HCT116 (cell line): ENCODE measurements around the gene TMEM135. TPM values are rescaled to one million over a fixed set of nuclear protein-coding genes. Genes with fewer than 3 reads are reported as not detected.
"Not testable (repeated sequence)": the region's sequence is repeated elsewhere in the genome, so short reads cannot be mapped to it uniquely, and the experiment has no call there.

Experiments
- ATAC-seq: fragments of 200-7000 bp; cut with Tn5 transposase; 2 replicates; pipeline ENCODE4 v1.9.1; 2020; ENCODE audit warnings: mild to moderate bottlenecking, moderate library complexity
- BruUV-seq: library from RNA; stranded (reverse); fragments of 400-500 nt; replicated peaks from 2 replicates; lab custom pipeline; 2021; lab: Mats Ljungman, UMichigan
- CTCF ChIA-PET: fragments of 300-600 bp; sonication (Branson Sonifier 250); formaldehyde crosslinking; loops from one replicate; lab custom pipeline; 2021; ENCODE audit warnings: antibody characterized with exemption; lab: Charles Lee
- POLR2A ChIA-PET: fragments of 300-600, 350-600 bp; sonication (Branson Sonifier 250); formaldehyde crosslinking; loops from one replicate; lab custom pipeline; 2021; ENCODE audit warnings: antibody characterized with exemption; lab: Charles Lee
- RAD21 ChIA-PET, 2 experiments: fragments of 300-600 bp; sonication (Branson Sonifier 250); formaldehyde crosslinking; loops; one replicate each; lab custom pipeline; 2023; ENCODE audit warnings: low total read pairs in 2 of 2; ENCODE audit not compliant: uncharacterized antibody in 2 of 2, unreplicated experiment in 2 of 2, low non-redundant PET in 1 of 2; lab: Charles Lee
- DNase-seq: peaks from one replicate; pipeline ENCODE4 v3.0.0-alpha.2; 2010; ENCODE audit warnings: low read depth, low spot score
- H2AFZ ChIP-seq: fragments of 200-600 bp; shearing (Covaris generic), sonication (generic); 2 replicates; pipeline ENCODE4 v1.6.1; 2017; ENCODE audit warnings: low read depth, mixed run types, mixed read lengths, antibody characterized with exemption, low read length; ENCODE audit not compliant: poor library complexity, severe bottlenecking
- H3K27ac ChIP-seq: 2 replicates; pipeline ENCODE4 v1.5.1; 2012; ENCODE audit warnings: low read depth, low read length
- H3K27me3 ChIP-seq: fragments of 200-600 bp; sonication (generic); 2 replicates; pipeline ENCODE4 v1.6.1; 2016; ENCODE audit warnings: mixed run types, low read length, mixed read lengths; ENCODE audit not compliant: insufficient read depth
- H3K36me3 ChIP-seq, 2 experiments: fragments of 200-500 bp in 1 of 2; fragments of 200-600 bp in 1 of 2; sonication (Bioruptor generic) in 1 of 2; sonication (generic) in 1 of 2; 2 replicates each; pipeline versions ENCODE4 v1.5.1 to v1.6.1; 2014 to 2016; ENCODE audit warnings: low read length in 2 of 2, inconsistent platforms in 1 of 2, mixed read lengths in 1 of 2, mixed run types in 1 of 2; ENCODE audit not compliant: insufficient read depth in 2 of 2, control insufficient read depth in 1 of 2
- H3K4me1 ChIP-seq, 2 experiments: fragments of 200-600 bp in 1 of 2; sonication (generic) in 1 of 2; 2 replicates each; pipeline versions ENCODE4 v1.5.1 to v1.6.1; 2012 to 2017; ENCODE audit warnings: low read length in 2 of 2, inconsistent platforms in 1 of 2, mild to moderate bottlenecking in 1 of 2, mixed read lengths in 1 of 2, mixed run types in 1 of 2, moderate library complexity in 1 of 2; ENCODE audit not compliant: insufficient read depth in 2 of 2, control insufficient read depth in 1 of 2
- H3K4me2 ChIP-seq: fragments of 200-600 bp; sonication (generic); 2 replicates; pipeline ENCODE4 v1.6.1; 2017; ENCODE audit warnings: mixed run types, low read length, mixed read lengths
- H3K4me3 ChIP-seq, 2 experiments: fragments of 200-600 bp in 1 of 2; sonication (generic) in 1 of 2; replicated peaks in 1 of 2; 2 replicates each; pipeline ENCODE4 v1.5.1; 2011 to 2016; ENCODE audit warnings: low read length in 2 of 2, control low read depth in 1 of 2, low read depth in 1 of 2, mild to moderate bottlenecking in 1 of 2, mixed read lengths in 1 of 2, mixed run types in 1 of 2
- H3K79me2 ChIP-seq: fragments of 200-600 bp; sonication (generic); 2 replicates; pipeline ENCODE4 v1.6.1; 2017; ENCODE audit warnings: mild to moderate bottlenecking, mixed run types, low read length, moderate library complexity, mixed read lengths; ENCODE audit not compliant: insufficient read depth
- H3K9ac ChIP-seq: fragments of 200-600 bp; sonication (generic); 2 replicates; pipeline ENCODE4 v1.6.1; 2016; ENCODE audit warnings: low read length, mixed read lengths
- H3K9me2 ChIP-seq: fragments of 200-600 bp; sonication (generic), shearing (Covaris generic); 2 replicates; pipeline ENCODE4 v1.6.1; 2017; ENCODE audit warnings: mixed run types, mild to moderate bottlenecking, moderate library complexity; ENCODE audit not compliant: insufficient read depth
- H3K9me3 ChIP-seq, 2 experiments: fragments of 200-500 bp in 1 of 2; fragments of 200-600 bp in 1 of 2; sonication (Bioruptor generic) in 1 of 2; sonication (generic) in 1 of 2; 2 replicates each; pipeline ENCODE4 v1.6.1; 2014 to 2017; ENCODE audit warnings: low read length in 2 of 2, mixed read lengths in 2 of 2, inconsistent platforms in 1 of 2, low read depth in 1 of 2, mild to moderate bottlenecking in 1 of 2, mixed run types in 1 of 2, moderate library complexity in 1 of 2; ENCODE audit not compliant: control insufficient read depth in 1 of 2, insufficient read depth in 1 of 2
- H4K20me1 ChIP-seq: fragments of 200-600 bp; sonication (generic), shearing (Covaris generic); 2 replicates; pipeline ENCODE4 v1.6.1; 2017; ENCODE audit warnings: mixed run types, mild to moderate bottlenecking, moderate library complexity; ENCODE audit not compliant: insufficient read depth
- CEBPB ChIP-seq: IDR thresholded peaks from 2 replicates; pipeline ENCODE4 v1.6.1; 2012; ENCODE audit warnings: low read depth
- EGR1 ChIP-seq: IDR thresholded peaks from 2 replicates; pipeline ENCODE4 v1.6.1; 2012; ENCODE audit warnings: low read depth
- EZH2 ChIP-seq: fragments of 200-600 bp; sonication (generic); IDR thresholded peaks from 2 replicates; pipeline ENCODE4 v1.6.1; 2017; ENCODE audit warnings: antibody characterized with exemption, mixed run types
- JUND ChIP-seq: IDR thresholded peaks from 2 replicates; pipeline ENCODE4 v1.6.1; 2012
- MAX ChIP-seq: IDR thresholded peaks from 2 replicates; pipeline ENCODE4 v1.6.1; 2012
- POLR2AphosphoS5 ChIP-seq: IDR thresholded peaks from 2 replicates; pipeline ENCODE4 v1.6.1; 2011; ENCODE audit warnings: mild to moderate bottlenecking, low read depth, low read length, moderate library complexity
- REST ChIP-seq: IDR thresholded peaks from 2 replicates; pipeline ENCODE4 v1.6.1; 2012; ENCODE audit warnings: low read depth
- SP1 ChIP-seq: IDR thresholded peaks from 2 replicates; pipeline ENCODE4 v1.6.1; 2012; ENCODE audit warnings: low read depth
- ZBTB33 ChIP-seq: IDR thresholded peaks from 2 replicates; pipeline ENCODE4 v1.6.1; 2011; ENCODE audit warnings: mild to moderate bottlenecking, low read length, moderate library complexity; ENCODE audit not compliant: insufficient replicate concordance; ENCODE audit errors: extremely low read depth
- intact Hi-C: fragments of 100-400 bp; cut with micrococcal nuclease; formaldehyde crosslinking; loops from 2 replicates; pipeline ENCODE4 v1.10.0; 2022
- total RNA-seq: library from RNA; stranded (reverse); gene quantifications from one replicate; pipeline ENCODE4 v1.2.1, GENCODE V29; 2021; ENCODE audit not compliant: unreplicated experiment

TMEM135 gene
- total RNA-seq, 1 experiment from 2014 or later, result 50.6 TPM

GRCh38 chr11:87101956-87102580 lies 64.3 kb downstream of the TMEM135 start:
- Histone ChIP-seq H4K20me1 (no peaks in the 10 kb centered on the region), H3K79me2 (0 out of 2 replicates have a peak, but pooled peaks cover 11% of the 10 kb centered on the region), H3K9me2 (no peaks in the 10 kb centered on the region), H3K9ac (no peak overlapping the region), H2AFZ (no peak overlapping the region), H3K4me1 (no peaks in the 10 kb centered on the region), H3K27ac (no peak overlapping the region), H3K9me3 (no peaks in the 10 kb centered on the region), H3K27me3 (no peaks in the 10 kb centered on the region), H3K36me3 (no peaks in the 10 kb centered on the region), H3K4me3 (no peak overlapping the region), H3K4me2 (no peak overlapping the region)
- POLR2A ChIA-PET, result no interaction called here
- CTCF ChIA-PET, result no interaction called here
- TF ChIP-seq EZH2 (no peak), SP1 (no peak), JUND (no peak), CEBPB (no peak), ZBTB33 (no peak), MAX (no peak), EGR1 (no peak), REST (no peak), POLR2AphosphoS5 (no peak)
- intact Hi-C loops, result no loop called here
- no TSS peak for BruUV-seq
- DNase-seq (no peak), ATAC-seq (no peak)
- RAD21 ChIA-PET, result no interaction called here

GRCh38 chr11:87105826-87106225 lies 68.1 kb downstream of the TMEM135 start:
- H2AFZ ChIP-seq, H3K79me2 ChIP-seq, H3K4me1 ChIP-seq, H4K20me1 ChIP-seq, POLR2A ChIA-PET, H3K9me3 ChIP-seq, RAD21 ChIA-PET, H3K4me2 ChIP-seq, DNase-seq, intact Hi-C loops, H3K36me3 ChIP-seq, H3K9me2 ChIP-seq, H3K27me3 ChIP-seq, H3K9ac ChIP-seq, BruUV-seq, H3K4me3 ChIP-seq, ATAC-seq, H3K27ac ChIP-seq: not testable (repeated sequence)
- CTCF ChIA-PET, result interaction anchor here (1.2 kb wide), 1 partner anchor 8 kb away, joined by 4 read pairs; no protein-coding TSS in a partner anchor
